ENCODE data around the gene ABHD1. TPM values are rescaled to one million over a fixed set of nuclear protein-coding genes. Genes with fewer than 3 reads are reported as not detected.
"Not testable (repeated sequence)": the region's sequence is repeated elsewhere in the genome, so short reads cannot be mapped to it uniquely, and the experiment has no call there.

ABHD1 gene
- total RNA-seq, 1 donor from 2014 or later = not detected

DNA sequence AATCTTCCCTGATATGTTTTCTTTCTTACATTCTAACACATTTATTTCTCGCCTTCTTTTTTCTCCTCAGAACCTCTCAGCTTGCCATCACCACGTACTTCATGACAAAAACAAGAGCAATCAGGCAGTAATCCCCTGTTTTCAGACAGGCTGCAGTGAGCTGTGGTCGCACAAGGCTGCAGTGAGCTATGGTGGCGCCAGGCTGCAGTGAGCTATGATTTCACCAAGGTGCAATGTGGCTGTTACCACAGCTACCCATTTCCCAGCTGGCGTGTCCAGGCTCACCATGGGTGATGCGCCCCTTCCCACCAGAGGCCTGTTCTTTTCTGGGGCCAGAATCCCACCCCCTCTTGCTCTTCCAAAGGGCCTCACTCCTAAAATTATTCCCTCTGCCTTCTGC is 51.0 kb downstream of the ABHD1 start:
- DNase-seq (ENCODE audit: low read depth) (no peak), FAIRE-seq (no peak)
- Histone ChIP-seq H3K4me3 (ENCODE audit: low read depth, low read length) (no peak overlapping the region), H3K27me3 (ENCODE audit: control insufficient read depth, insufficient read depth, low read length) (peaks cover 7% of the 10 kb centered on the region), H3K36me3 (ENCODE audit: control insufficient read depth, insufficient read depth, low read length) (no peaks in the 10 kb centered on the region)
- TF ChIP-seq, protein P1, sequence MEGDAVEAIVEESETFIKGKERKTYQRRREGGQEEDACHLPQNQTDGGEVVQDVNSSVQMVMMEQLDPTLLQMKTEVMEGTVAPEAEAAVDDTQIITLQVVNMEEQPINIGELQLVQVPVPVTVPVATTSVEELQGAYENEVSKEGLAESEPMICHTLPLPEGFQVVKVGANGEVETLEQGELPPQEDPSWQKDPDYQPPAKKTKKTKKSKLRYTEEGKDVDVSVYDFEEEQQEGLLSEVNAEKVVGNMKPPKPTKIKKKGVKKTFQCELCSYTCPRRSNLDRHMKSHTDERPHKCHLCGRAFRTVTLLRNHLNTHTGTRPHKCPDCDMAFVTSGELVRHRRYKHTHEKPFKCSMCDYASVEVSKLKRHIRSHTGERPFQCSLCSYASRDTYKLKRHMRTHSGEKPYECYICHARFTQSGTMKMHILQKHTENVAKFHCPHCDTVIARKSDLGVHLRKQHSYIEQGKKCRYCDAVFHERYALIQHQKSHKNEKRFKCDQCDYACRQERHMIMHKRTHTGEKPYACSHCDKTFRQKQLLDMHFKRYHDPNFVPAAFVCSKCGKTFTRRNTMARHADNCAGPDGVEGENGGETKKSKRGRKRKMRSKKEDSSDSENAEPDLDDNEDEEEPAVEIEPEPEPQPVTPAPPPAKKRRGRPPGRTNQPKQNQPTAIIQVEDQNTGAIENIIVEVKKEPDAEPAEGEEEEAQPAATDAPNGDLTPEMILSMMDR (IDR thresholded peaks at IDR 0.05; ENCODE audit: insufficient read depth, low read length, severe bottlenecking) = no peak

DNA sequence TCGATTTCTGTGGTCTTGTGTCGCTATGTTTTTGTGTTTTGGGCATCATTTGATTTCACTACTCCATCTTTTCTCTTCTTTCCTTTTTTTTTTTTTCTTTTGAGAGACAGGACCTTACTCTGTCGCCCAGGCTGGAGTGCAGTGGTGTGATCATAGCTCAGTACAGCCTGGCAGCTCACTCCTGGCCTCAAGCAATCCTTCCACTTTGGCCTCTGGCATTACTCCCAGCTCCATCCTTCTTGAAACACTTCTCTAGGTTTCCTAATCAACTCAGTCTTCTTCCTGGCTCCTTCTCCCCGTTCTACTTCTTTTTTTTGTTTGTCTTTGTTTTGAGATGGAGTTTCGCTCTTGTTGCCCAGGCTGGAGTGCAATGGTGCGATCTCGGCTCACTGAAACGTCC is 51.7 kb downstream of the ABHD1 start:
- no peak for DNase-seq (ENCODE audit: low read depth)
- Histone ChIP-seq H3K27me3 (ENCODE audit: control insufficient read depth, insufficient read depth, low read length) (peaks cover 7% of the 10 kb centered on the region), H3K36me3 (ENCODE audit: control insufficient read depth, insufficient read depth, low read length) (no peaks in the 10 kb centered on the region), H3K4me3 (ENCODE audit: low read depth, low read length) (no peak overlapping the region)
- TF ChIP-seq, protein P1 (IDR thresholded peaks at IDR 0.05; ENCODE audit: insufficient read depth, low read length, severe bottlenecking) = no peak
- no peak for FAIRE-seq

DNA sequence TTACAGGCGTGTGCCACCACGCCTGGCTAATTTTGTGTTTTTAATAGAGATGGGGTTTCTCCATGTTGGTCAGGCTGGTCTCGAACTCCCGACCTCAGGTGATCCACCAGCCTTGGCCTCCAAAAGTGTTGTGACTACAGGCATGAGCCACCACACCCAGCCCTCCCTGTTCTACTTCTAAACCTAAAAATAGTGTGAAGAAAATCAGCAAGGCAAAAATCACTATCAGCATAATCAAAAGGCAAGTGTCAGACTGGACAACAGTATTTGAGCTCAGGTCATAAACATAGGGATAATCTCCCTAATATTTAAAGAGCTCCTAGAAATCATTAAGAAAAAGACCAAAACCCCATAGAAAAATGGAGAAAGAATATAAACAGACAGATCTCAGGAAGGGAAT is 52.2 kb downstream of the ABHD1 start:
- H3K4me3 ChIP-seq (ENCODE audit: low read depth, low read length); DNase-seq (ENCODE audit: low read depth); H3K27me3 ChIP-seq (ENCODE audit: control insufficient read depth, insufficient read depth, low read length); FAIRE-seq; H3K36me3 ChIP-seq (ENCODE audit: control insufficient read depth, insufficient read depth, low read length): not testable (repeated sequence)

DNA sequence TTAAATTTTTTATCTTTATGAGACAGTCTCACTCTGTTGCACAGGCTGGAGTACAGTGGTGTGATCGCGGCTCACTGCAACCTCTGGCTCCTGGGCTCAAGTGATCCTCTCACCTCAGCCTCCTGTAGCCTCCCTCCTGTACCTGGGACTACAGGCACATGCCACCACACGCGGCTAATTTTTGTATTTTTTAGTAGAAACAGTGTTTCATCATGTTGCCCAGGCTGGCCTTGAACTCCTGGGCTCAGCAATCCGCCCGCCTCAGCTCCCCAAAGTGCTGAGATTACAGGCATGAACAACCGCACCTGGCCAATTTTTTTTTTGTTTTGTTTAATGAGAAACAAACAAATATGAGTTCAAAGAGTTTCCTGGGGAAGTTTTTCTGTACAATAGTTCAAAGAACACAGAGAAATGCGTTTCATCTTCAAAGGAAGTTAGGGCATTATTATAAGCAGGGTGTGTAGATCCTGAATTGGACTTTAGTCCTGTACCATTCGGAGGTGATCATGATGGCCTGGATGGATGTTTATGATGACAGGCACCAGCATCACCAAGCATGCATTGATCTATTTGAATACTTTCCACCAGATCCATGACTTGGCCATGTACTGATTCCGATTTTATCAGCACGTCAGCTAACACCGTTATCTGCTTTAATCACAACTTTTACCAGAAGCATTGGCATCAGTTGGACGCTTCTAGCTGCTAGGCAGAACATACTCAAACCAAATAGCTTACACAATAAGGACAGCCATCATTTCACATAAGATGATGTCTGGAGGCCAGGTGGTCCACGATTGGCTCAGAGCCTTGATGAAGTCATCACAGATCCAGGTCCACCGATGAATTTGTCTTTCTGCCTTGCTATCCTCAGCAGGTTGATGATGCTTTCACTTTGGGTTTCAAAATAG is 54.1 kb downstream of the ABHD1 start:
- DNase-seq (ENCODE audit: low read depth) = no peak
- FAIRE-seq = peak; percentile 13
- TF ChIP-seq, protein P1 (IDR thresholded peaks at IDR 0.05; ENCODE audit: insufficient read depth, low read length, severe bottlenecking) = no peak
- Histone ChIP-seq H3K36me3 (ENCODE audit: control insufficient read depth, insufficient read depth, low read length) (no peaks in the 10 kb centered on the region), H3K4me3 (ENCODE audit: low read depth, low read length) (no peak overlapping the region), H3K27me3 (ENCODE audit: control insufficient read depth, insufficient read depth, low read length) (peaks cover 7% of the 10 kb centered on the region)

DNA sequence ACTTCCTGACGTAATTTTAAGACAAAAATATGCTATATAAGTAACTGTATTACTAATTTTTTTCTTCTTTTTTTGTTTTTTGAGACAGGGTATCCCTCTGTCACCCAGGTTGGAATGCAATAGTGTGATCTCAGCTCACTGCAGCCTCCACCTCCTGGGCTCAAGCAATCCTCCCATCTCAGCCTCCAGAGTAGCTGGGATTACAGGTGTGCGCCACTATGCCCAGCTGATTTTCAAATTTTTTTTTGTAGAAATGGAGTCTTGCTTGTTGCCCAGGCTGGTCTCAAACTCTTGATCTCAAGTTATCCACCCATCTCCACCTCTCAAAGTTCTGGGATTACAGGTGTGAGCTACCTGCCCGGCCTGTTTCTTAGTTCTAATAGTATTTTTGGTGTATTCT is 54.9 kb downstream of the ABHD1 start:
- Histone ChIP-seq H3K27me3 (ENCODE audit: control insufficient read depth, insufficient read depth, low read length) (peaks cover 5% of the 10 kb centered on the region), H3K36me3 (ENCODE audit: control insufficient read depth, insufficient read depth, low read length) (no peaks in the 10 kb centered on the region), H3K4me3 (ENCODE audit: low read depth, low read length) (no peak overlapping the region)
- TF ChIP-seq, protein P1 (IDR thresholded peaks at IDR 0.05; ENCODE audit: insufficient read depth, low read length, severe bottlenecking) = no peak
- DNase-seq (ENCODE audit: low read depth) (no peak), FAIRE-seq (no peak)

DNA sequence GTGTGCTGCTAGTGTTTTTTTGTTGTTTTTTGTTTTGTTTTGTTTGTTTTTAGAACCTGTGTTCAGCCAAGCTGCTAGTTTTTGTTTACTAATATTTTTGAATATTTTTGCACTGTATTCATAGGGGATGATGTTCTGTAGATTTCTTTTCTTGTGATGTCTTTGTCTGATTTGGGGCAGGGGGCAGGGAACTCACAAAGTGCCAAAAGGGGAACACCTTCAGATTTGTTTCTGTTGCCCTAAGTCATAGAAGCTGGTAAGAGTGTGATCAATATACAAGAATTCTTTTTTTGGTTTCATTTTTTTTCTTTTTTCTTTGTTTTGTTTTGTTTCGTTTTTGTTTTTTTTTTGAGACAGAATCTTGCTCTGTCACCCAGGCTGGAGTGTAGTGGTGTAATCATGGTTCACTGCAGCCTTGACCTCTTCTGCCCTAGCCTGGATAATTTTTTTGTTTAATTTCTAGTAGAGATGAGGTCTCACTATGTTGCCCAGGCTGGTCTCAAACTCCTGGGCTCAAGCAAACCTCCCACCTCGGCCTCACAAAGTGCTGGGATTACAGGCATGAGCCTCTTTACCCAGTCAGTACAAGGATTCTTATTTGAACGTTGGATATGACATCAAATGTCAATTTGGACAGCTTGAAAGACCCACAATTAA is 55.9 kb downstream of the ABHD1 start:
- no peak overlapping the region for H3K4me3 ChIP-seq (ENCODE audit: low read depth, low read length)
- H3K36me3 ChIP-seq (ENCODE audit: control insufficient read depth, insufficient read depth, low read length) = no peaks in the 10 kb centered on the region
- FAIRE-seq (no peak), DNase-seq (ENCODE audit: low read depth) (no peak)
- H3K27me3 ChIP-seq (ENCODE audit: control insufficient read depth, insufficient read depth, low read length) = peaks cover 2% of the 10 kb centered on the region
- TF ChIP-seq, protein P1 (IDR thresholded peaks at IDR 0.05; ENCODE audit: insufficient read depth, low read length, severe bottlenecking) = no peak
